Measurements from ENCODE around the gene ATP11A. TPM values are rescaled to one million over a fixed set of nuclear protein-coding genes. Genes with fewer than 3 reads are reported as not detected.

The ATP11A gene
- total and polyA plus RNA-seq, 10 donors: 2.7 to 91.3 (median 59.1) TPM

- Histone ChIP-seq H3K27ac (no peak overlapping the region), H3K4me1 (peaks cover 0 to 35% (median 16%) of the 10 kb centered on the region in 6 donors), H3K9me3 (no peaks in the 10 kb centered on the region), H3K27me3 (replicated peaks in 1 of 7) (no peaks in the 10 kb centered on the region), H3K36me3 (peaks cover 0 to 41% (median 0%) of the 10 kb centered on the region in 6 donors), H3K4me3 (no peak overlapping the region)
- WGBS, 5 donors: 88 to 93% (median 89%) methylated on average over 13 of the region's 13 CpGs
- TF ChIP-seq POLR2AphosphoS5 (IDR thresholded peaks at IDR 0.05) (no peak), POLR2A (IDR thresholded peaks at IDR 0.05) (no peak)
- TF ChIP-seq, protein P1, sequence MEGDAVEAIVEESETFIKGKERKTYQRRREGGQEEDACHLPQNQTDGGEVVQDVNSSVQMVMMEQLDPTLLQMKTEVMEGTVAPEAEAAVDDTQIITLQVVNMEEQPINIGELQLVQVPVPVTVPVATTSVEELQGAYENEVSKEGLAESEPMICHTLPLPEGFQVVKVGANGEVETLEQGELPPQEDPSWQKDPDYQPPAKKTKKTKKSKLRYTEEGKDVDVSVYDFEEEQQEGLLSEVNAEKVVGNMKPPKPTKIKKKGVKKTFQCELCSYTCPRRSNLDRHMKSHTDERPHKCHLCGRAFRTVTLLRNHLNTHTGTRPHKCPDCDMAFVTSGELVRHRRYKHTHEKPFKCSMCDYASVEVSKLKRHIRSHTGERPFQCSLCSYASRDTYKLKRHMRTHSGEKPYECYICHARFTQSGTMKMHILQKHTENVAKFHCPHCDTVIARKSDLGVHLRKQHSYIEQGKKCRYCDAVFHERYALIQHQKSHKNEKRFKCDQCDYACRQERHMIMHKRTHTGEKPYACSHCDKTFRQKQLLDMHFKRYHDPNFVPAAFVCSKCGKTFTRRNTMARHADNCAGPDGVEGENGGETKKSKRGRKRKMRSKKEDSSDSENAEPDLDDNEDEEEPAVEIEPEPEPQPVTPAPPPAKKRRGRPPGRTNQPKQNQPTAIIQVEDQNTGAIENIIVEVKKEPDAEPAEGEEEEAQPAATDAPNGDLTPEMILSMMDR (IDR thresholded peaks at IDR 0.05 in 8 of 11, conservative IDR thresholded peaks at IDR 0.05 in 3 of 11): no peak
- DNase-seq: peak; percentile 49
- intact Hi-C loops (cut with DNase I; ENCODE audit: low total_unique reads): no loop called here
These were observed 9.6 kb downstream of the ATP11A start for GRCh38 chr13:112699322-112699918.

GRCh38 chr13:112700291-112701060 lies 10.6 kb downstream of the ATP11A start:
- peaks cover 0 to 37% (median 0%) of the 10 kb centered on the region in 6 donors for H3K36me3 ChIP-seq
- H3K27me3 ChIP-seq (replicated peaks in 1 of 7): no peaks in the 10 kb centered on the region
- DNase-seq: peak; percentile 67
- TF ChIP-seq POLR2AphosphoS5 (IDR thresholded peaks at IDR 0.05) (no peak), POLR2A (IDR thresholded peaks at IDR 0.05) (no peak)
- TF ChIP-seq, protein P1 (IDR thresholded peaks at IDR 0.05 in 8 of 11, conservative IDR thresholded peaks at IDR 0.05 in 3 of 11): no peak
- H3K4me3 ChIP-seq: no peak overlapping the region
- no peak overlapping the region for H3K27ac ChIP-seq
- WGBS, 5 donors: 93 to 97% (median 95%) methylated on average over 27 to 32 of the region's 32 CpGs
- intact Hi-C loops (cut with DNase I; ENCODE audit: low total_unique reads): no loop called here
- no peaks in the 10 kb centered on the region for H3K9me3 ChIP-seq
- peaks cover 0 to 32% (median 18%) of the 10 kb centered on the region in 6 donors for H3K4me1 ChIP-seq

- H3K36me3 ChIP-seq: peaks cover 0 to 18% (median 0%) of the 10 kb centered on the region in 6 donors
- no peaks in the 10 kb centered on the region for H3K9me3 ChIP-seq
- DNase-seq: peak; percentile 56
- H3K27me3 ChIP-seq (replicated peaks in 1 of 7): no peaks in the 10 kb centered on the region
- H3K27ac ChIP-seq: no peak overlapping the region
- TF ChIP-seq, protein P1 (IDR thresholded peaks at IDR 0.05 in 8 of 11, conservative IDR thresholded peaks at IDR 0.05 in 3 of 11): no peak
- TF ChIP-seq POLR2A (IDR thresholded peaks at IDR 0.05): no peak
- no peak for TF ChIP-seq POLR2AphosphoS5 (IDR thresholded peaks at IDR 0.05)
- H3K4me1 ChIP-seq: peaks cover 0 to 32% (median 18%) of the 10 kb centered on the region in 6 donors
- intact Hi-C loops (cut with DNase I; ENCODE audit: low total_unique reads): no loop called here
- 90 to 96% (median 92%) methylated on average over 29 to 32 of the region's 32 CpGs for WGBS, 5 donors
- no peak overlapping the region for H3K4me3 ChIP-seq
These were observed 12.6 kb downstream of the ATP11A start for GRCh38 chr13:112702341-112702985.

- intact Hi-C loops (cut with DNase I; ENCODE audit: low total_unique reads): no loop called here
- H3K36me3 ChIP-seq: peaks cover 0 to 17% (median 0%) of the 10 kb centered on the region in 6 donors
- TF ChIP-seq POLR2AphosphoS5 (IDR thresholded peaks at IDR 0.05) (no peak), POLR2A (IDR thresholded peaks at IDR 0.05) (no peak)
- TF ChIP-seq, protein P1 (IDR thresholded peaks at IDR 0.05 in 8 of 11, conservative IDR thresholded peaks at IDR 0.05 in 3 of 11): no peak
- peaks cover 0 to 32% (median 16%) of the 10 kb centered on the region in 6 donors for H3K4me1 ChIP-seq
- 54 to 83% (median 70%) methylated on average over 6 of the region's 6 CpGs for WGBS, 5 donors
- DNase-seq: peak; percentile 23
- no peaks in the 10 kb centered on the region for H3K27me3 ChIP-seq (replicated peaks in 1 of 7)
- H3K27ac ChIP-seq: no peak overlapping the region
- H3K9me3 ChIP-seq: no peaks in the 10 kb centered on the region
- H3K4me3 ChIP-seq: no peak overlapping the region
These were observed 13.1 kb downstream of the ATP11A start for GRCh38 chr13:112702986-112703379.
